Right cardiac atrium (tissue), 5 donors: Measurements from ENCODE around the gene SMG6. TPM values are rescaled to one million over a fixed set of nuclear protein-coding genes. Genes with fewer than 3 reads are reported as not detected.

ENCODE experiments used
- ATAC-seq, 2 donors: fragments of 200-7000 bp; cut with Tn5 transposase; one replicate each; pipeline versions ENCODE4 v1.8.0 to v1.9.1; 2020; ENCODE audit warnings: moderate library complexity in 2 of 2, mild to moderate bottlenecking in 1 of 2
- DNase-seq, 3 donors: peaks; one replicate each; pipeline ENCODE4 v3.0.0-alpha.2; 2020
- H3K27ac ChIP-seq: one replicate; pipeline ENCODE4 v1.5.1; 2013; ENCODE audit warnings: mild to moderate bottlenecking, low read length, control low read depth, moderate library complexity
- H3K27me3 ChIP-seq: one replicate; pipeline ENCODE4 v1.6.1; 2013; ENCODE audit not compliant: control insufficient read depth, insufficient read depth
- H3K4me1 ChIP-seq: one replicate; pipeline ENCODE4 v1.6.1; 2013; ENCODE audit warnings: low read length; ENCODE audit not compliant: control insufficient read depth, insufficient read depth
- H3K4me3 ChIP-seq: one replicate; pipeline ENCODE4 v1.5.1; 2013; ENCODE audit warnings: low read length, control low read depth
- H3K9me3 ChIP-seq: one replicate; pipeline ENCODE4 v1.6.1; 2013; ENCODE audit warnings: low read length; ENCODE audit not compliant: control insufficient read depth
- WGBS: extraction: QIAGEN DNeasy Blood & Tissue Kit; methylation state at CpG from one replicate; pipeline ENCODE4 v1.1.7; 2013; 5-methylcytosine and 5-hydroxymethylcytosine counted together
- intact Hi-C, 4 donors: fragments of 100-400 bp; cut with DNase I; formaldehyde crosslinking; loops; one replicate each; pipeline versions ENCODE4 v1.11.0 to v1.14.0; 2022 to 2023
- polyA plus RNA-seq: library from polyadenylated mRNA; stranded (reverse); fragments of 200-250 nt; gene quantifications from one replicate; pipeline ENCODE4 v1.2.3, GENCODE V29; 2013
- total RNA-seq, 4 donors: library from RNA; stranded (reverse); fragmentation: NEBNext Ultra II Directional; extraction: Animal tissue kit (Norgen Biotek cat#: 25700); gene quantifications; one replicate each; pipeline ENCODE4 v1.2.1, GENCODE V29; 2021
- donor health status: healthy with polysubstance abuse.
- donor health status: DM: no; HTN: yes; CAD: no.
- donor health status: DM: no; HTN: no; CAD: no.
- donor health status: DM: no; HTN: yes; CAD: no; lungs with severe emphysema.
- donor health status: DM: yes; HTN: yes; CAD: no.

SMG6 gene
- total and polyA plus RNA-seq, 5 donors = 18.7 to 36.0 (median 27.6) TPM

GRCh38 chr17:2198927-2199326 lies 104.7 kb downstream of the SMG6 start:
- no peaks in the 10 kb centered on the region for H3K27me3 ChIP-seq
- no peak overlapping the region for H3K4me3 ChIP-seq
- ATAC-seq = no peak
- 78% methylated on average over 6 of the region's 6 CpGs for WGBS
- H3K27ac ChIP-seq = no peak overlapping the region
- intact Hi-C loops = no loop called here
- H3K9me3 ChIP-seq = no peaks in the 10 kb centered on the region
- no peak for DNase-seq
- H3K4me1 ChIP-seq = peaks cover 3% of the 10 kb centered on the region

GRCh38 chr17:2197271-2197670 lies 106.3 kb downstream of the SMG6 start:
- Histone ChIP-seq H3K9me3 (no peaks in the 10 kb centered on the region), H3K27ac (no peak overlapping the region), H3K4me1 (peaks cover 9% of the 10 kb centered on the region), H3K4me3 (no peak overlapping the region), H3K27me3 (no peaks in the 10 kb centered on the region)
- DNase-seq (no peak), ATAC-seq (no peak)
- intact Hi-C loops = no loop called here
- 89% methylated on average over 6 of the region's 6 CpGs for WGBS

DNA sequence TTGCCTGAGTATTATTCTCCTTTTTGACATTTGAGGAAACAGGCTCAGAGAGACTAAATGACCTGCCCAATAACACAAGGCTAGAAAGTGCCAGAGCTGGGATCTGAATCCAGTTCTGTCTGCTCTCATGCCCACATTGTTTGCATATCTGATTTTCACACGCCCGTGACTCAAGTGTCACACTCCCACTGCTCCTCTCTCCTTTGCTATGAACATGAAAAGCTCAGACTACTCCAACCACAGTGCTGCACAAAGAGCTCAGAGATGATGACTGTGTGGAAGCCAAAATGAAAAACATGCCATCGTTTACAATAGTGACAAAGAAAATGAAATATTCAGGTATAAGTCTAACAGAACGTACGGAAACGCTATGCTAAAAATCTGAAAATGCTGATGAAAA lies 107.9 kb downstream of the SMG6 start:
- 78% methylated on average over 6 of the region's 6 CpGs for WGBS
- intact Hi-C loops = no loop called here
- no peaks in the 10 kb centered on the region for H3K9me3 ChIP-seq
- no peak overlapping the region for H3K4me3 ChIP-seq
- no peaks in the 10 kb centered on the region for H3K27me3 ChIP-seq
- no peak overlapping the region for H3K27ac ChIP-seq
- H3K4me1 ChIP-seq = peaks cover 17% of the 10 kb centered on the region
- DNase-seq (no peak), ATAC-seq (no peak)

DNA sequence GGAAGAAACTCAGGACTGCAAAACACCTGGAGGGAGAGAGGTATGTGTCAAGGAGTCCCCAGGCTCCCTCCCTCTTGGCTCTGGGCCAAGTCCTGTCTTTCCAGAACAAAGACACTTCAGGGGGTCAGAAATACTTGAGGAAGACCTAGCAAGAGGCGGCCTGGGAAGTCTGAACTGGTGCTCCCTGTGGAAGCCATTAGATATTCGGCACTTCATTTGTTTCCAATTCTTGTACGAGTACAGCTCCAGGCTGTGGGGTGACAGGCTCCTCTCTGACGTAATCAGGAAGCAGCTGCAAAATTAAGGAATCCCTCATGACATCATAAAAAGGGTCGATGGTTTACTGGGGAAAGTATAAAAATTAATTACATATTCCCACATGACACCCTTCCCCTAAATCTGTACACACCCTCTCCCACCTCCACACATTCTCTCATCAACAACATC lies 108.7 kb downstream of the SMG6 start:
- no peak for ATAC-seq
- Histone ChIP-seq H3K27me3 (no peaks in the 10 kb centered on the region), H3K4me3 (no peak overlapping the region), H3K4me1 (peaks cover 25% of the 10 kb centered on the region), H3K9me3 (no peaks in the 10 kb centered on the region), H3K27ac (no peak overlapping the region)
- intact Hi-C loops = no loop called here
- WGBS = 69% methylated on average over 5 of the region's 5 CpGs
- no peak for DNase-seq

DNA sequence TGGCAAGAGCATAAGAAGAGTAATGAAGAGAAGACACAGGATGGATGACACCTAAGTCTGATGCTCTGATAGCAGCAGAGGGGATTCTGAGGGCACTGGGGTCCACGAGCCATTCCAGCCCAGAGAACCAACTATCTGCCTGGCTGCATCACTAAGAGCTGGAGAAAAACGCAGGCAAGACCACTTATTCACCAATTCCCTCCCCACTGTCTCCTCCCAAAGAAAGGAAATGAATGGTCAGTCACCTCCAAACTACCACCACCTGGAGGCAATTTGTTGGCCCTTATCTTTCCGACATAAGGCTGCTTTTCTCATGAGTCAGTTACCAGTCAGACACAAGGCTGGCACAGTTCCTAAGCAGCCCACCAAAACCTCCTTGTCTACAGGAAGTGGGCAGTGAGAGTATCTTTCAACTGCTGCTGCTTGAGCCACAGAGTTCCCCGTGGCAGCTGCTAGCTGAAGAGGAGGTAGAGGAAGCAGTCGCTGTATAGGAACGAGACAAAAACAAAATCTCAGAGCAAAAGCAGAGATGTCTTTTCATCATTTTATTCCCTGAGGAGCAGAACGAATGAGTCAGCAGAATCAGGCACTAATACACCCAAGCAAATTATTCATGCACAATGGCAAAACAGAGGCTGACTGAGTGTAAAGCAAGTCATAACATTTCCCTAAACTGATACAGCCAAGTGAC lies 111.1 kb downstream of the SMG6 start:
- DNase-seq (peak in 2 of 3 donors; percentile 32 to 49), ATAC-seq (peak in 1 of 2 donors; percentile 10)
- no peak overlapping the region for H3K4me3 ChIP-seq
- H3K9me3 ChIP-seq = no peaks in the 10 kb centered on the region
- no peaks in the 10 kb centered on the region for H3K27me3 ChIP-seq
- intact Hi-C loops = no loop called here
- H3K27ac ChIP-seq = no peak overlapping the region
- WGBS = 36% methylated on average over 7 of the region's 7 CpGs
- peaks cover 32% of the 10 kb centered on the region for H3K4me1 ChIP-seq

GRCh38 chr17:2191785-2192184 lies 111.8 kb downstream of the SMG6 start:
- no peak for DNase-seq
- Histone ChIP-seq H3K27me3 (no peaks in the 10 kb centered on the region), H3K27ac (peak overlapping the region; percentile 40), H3K9me3 (no peaks in the 10 kb centered on the region), H3K4me3 (no peak overlapping the region), H3K4me1 (peaks cover 32% of the 10 kb centered on the region)
- intact Hi-C loops = no loop called here
- 44% methylated on average over 9 of the region's 9 CpGs for WGBS
- no peak for ATAC-seq

- H3K4me3 ChIP-seq = no peak overlapping the region
- H3K4me1 ChIP-seq = peaks cover 32% of the 10 kb centered on the region
- H3K27me3 ChIP-seq = no peaks in the 10 kb centered on the region
- H3K27ac ChIP-seq = peak overlapping the region; percentile 85
- ATAC-seq = peak; percentile 10 to 38
- WGBS = 72% methylated on average over 6 of the region's 6 CpGs
- no peak for DNase-seq
- intact Hi-C loops = no loop called here
- no peaks in the 10 kb centered on the region for H3K9me3 ChIP-seq
Observed at GRCh38 chr17:2191227-2191626, 112.4 kb downstream of the SMG6 start.

GRCh38 chr17:2190014-2190413 lies 113.6 kb downstream of the SMG6 start:
- H3K27ac ChIP-seq = peak overlapping the region; percentile 85
- H3K9me3 ChIP-seq = no peaks in the 10 kb centered on the region
- WGBS = 48% methylated on average over 4 of the region's 4 CpGs
- no peaks in the 10 kb centered on the region for H3K27me3 ChIP-seq
- ATAC-seq (peak; percentile 66 to 75), DNase-seq (peak; percentile 57 to 83 (median 75))
- intact Hi-C loops = no loop called here
- H3K4me1 ChIP-seq = peaks cover 32% of the 10 kb centered on the region
- no peak overlapping the region for H3K4me3 ChIP-seq

GRCh38 chr17:2188971-2189630 lies 114.5 kb downstream of the SMG6 start:
- 35% methylated on average over 8 of the region's 8 CpGs for WGBS
- Histone ChIP-seq H3K27ac (peak overlapping the region; percentile 85), H3K4me1 (peaks cover 32% of the 10 kb centered on the region), H3K9me3 (no peaks in the 10 kb centered on the region), H3K27me3 (no peaks in the 10 kb centered on the region), H3K4me3 (no peak overlapping the region)
- intact Hi-C loops = no loop called here
- ATAC-seq (peak; percentile 67 to 75), DNase-seq (peak; percentile 53 to 82 (median 67))

- DNase-seq = no peak
- no peak overlapping the region for H3K27ac ChIP-seq
- H3K4me3 ChIP-seq = no peak overlapping the region
- no peaks in the 10 kb centered on the region for H3K27me3 ChIP-seq
- intact Hi-C loops = no loop called here
- no peak for ATAC-seq
- peaks cover 28% of the 10 kb centered on the region for H3K4me1 ChIP-seq
- H3K9me3 ChIP-seq = no peaks in the 10 kb centered on the region
- 77% methylated on average over 5 of the region's 5 CpGs for WGBS
Observed at GRCh38 chr17:2187758-2188157, 115.8 kb downstream of the SMG6 start.

- H3K4me3 ChIP-seq = no peak overlapping the region
- DNase-seq (no peak), ATAC-seq (no peak)
- peaks cover 24% of the 10 kb centered on the region for H3K4me1 ChIP-seq
- WGBS = 87% methylated on average over 4 of the region's 4 CpGs
- no peaks in the 10 kb centered on the region for H3K9me3 ChIP-seq
- H3K27ac ChIP-seq = no peak overlapping the region
- intact Hi-C loops = no loop called here
- H3K27me3 ChIP-seq = no peaks in the 10 kb centered on the region
Observed at GRCh38 chr17:2186937-2187336, 116.6 kb downstream of the SMG6 start.
